Liver (tissue), 9 donors: ENCODE data around the gene CNGA4. TPM values are rescaled to one million over a fixed set of nuclear protein-coding genes. Genes with fewer than 3 reads are reported as not detected.

Experiments
- DNase-seq: peaks from one replicate; pipeline ENCODE4 v3.0.0-alpha.2; 2017; ENCODE audit warnings: low spot score
- H3K27ac ChIP-seq, 2 donors: one replicate each; pipeline ENCODE4 v1.7.0; 2013; ENCODE audit warnings: inconsistent platforms in 2 of 2, low read length in 2 of 2, control low read depth in 1 of 2, low read depth in 1 of 2, mild to moderate bottlenecking in 1 of 2
- H3K27me3 ChIP-seq, 4 donors: one replicate each; pipeline versions ENCODE4 v1.6.1 to v1.7.0; 2013; ENCODE audit warnings: low read length in 3 of 4, inconsistent platforms in 1 of 4, mild to moderate bottlenecking in 1 of 4, moderate library complexity in 1 of 4; ENCODE audit not compliant: control insufficient read depth in 4 of 4, insufficient read depth in 4 of 4
- H3K36me3 ChIP-seq, 4 donors: one replicate each; pipeline versions ENCODE4 v1.6.1 to v1.7.0; 2013; ENCODE audit warnings: low read length in 3 of 4, mild to moderate bottlenecking in 3 of 4, low read depth in 1 of 4, moderate library complexity in 1 of 4; ENCODE audit not compliant: control insufficient read depth in 4 of 4, insufficient read depth in 3 of 4
- H3K4me1 ChIP-seq, 4 donors: one replicate each; pipeline versions ENCODE4 v1.6.1 to v1.7.0; 2013; ENCODE audit warnings: low read length in 3 of 4, mild to moderate bottlenecking in 3 of 4, moderate library complexity in 1 of 4; ENCODE audit not compliant: control insufficient read depth in 4 of 4, insufficient read depth in 4 of 4
- H3K4me3 ChIP-seq, 3 donors: one replicate each; pipeline versions ENCODE4 v1.6.1 to v1.7.0; 2013; ENCODE audit warnings: low read length in 3 of 3, control low read depth in 1 of 3, low read depth in 1 of 3, mild to moderate bottlenecking in 1 of 3
- H3K9ac ChIP-seq, 2 donors: one replicate each; pipeline ENCODE4 v1.7.0; 2013; ENCODE audit warnings: low read length in 2 of 2, mild to moderate bottlenecking in 2 of 2, moderate library complexity in 2 of 2, control low read depth in 1 of 2, low read depth in 1 of 2
- H3K9me3 ChIP-seq, 4 donors: one replicate each; pipeline versions ENCODE4 v1.6.1 to v1.7.0; 2013; ENCODE audit warnings: low read length in 3 of 4; ENCODE audit not compliant: control insufficient read depth in 4 of 4
- EGR1 ChIP-seq, 2 donors: IDR thresholded peaks; 2 replicates each; pipeline ENCODE4 v1.6.1; 2016 to 2018; ENCODE audit warnings: antibody characterized with exemption in 2 of 2, low read depth in 2 of 2
- FOXA1 ChIP-seq: IDR thresholded peaks from 2 replicates; pipeline ENCODE4 v1.6.1; 2016; ENCODE audit warnings: antibody characterized with exemption
- FOXA2 ChIP-seq: IDR thresholded peaks from 2 replicates; pipeline ENCODE4 v1.6.1; 2016; ENCODE audit warnings: antibody characterized with exemption
- GABPA ChIP-seq, 2 donors: IDR thresholded peaks in 1 of 2; conservative IDR thresholded peaks in 1 of 2; 2 replicates each; pipeline ENCODE4 v1.6.1; 2016; ENCODE audit warnings: antibody characterized with exemption in 2 of 2, mild to moderate bottlenecking in 1 of 2, moderate library complexity in 1 of 2
- HNF4A ChIP-seq, 2 donors: conservative IDR thresholded peaks; 2 replicates each; pipeline ENCODE4 v1.6.1; 2016; ENCODE audit warnings: antibody characterized with exemption in 2 of 2, mild to moderate bottlenecking in 2 of 2
- HNF4G ChIP-seq: IDR thresholded peaks from 2 replicates; pipeline ENCODE4 v1.6.1; 2016; ENCODE audit warnings: antibody characterized with exemption
- JUND ChIP-seq, 2 donors: IDR thresholded peaks; 2 replicates each; pipeline ENCODE4 v1.6.1; 2016; ENCODE audit warnings: antibody characterized with exemption in 2 of 2
- NR2F2 ChIP-seq: IDR thresholded peaks from 2 replicates; pipeline ENCODE4 v1.6.1; 2016; ENCODE audit warnings: antibody characterized with exemption
- RAD21 ChIP-seq, 2 donors: IDR thresholded peaks; 2 replicates each; pipeline ENCODE4 v1.6.1; 2016; ENCODE audit warnings: antibody characterized with exemption in 2 of 2, mild to moderate bottlenecking in 2 of 2
- RXRA ChIP-seq, 2 donors: IDR thresholded peaks; 2 replicates each; pipeline ENCODE4 v1.6.1; 2017 to 2018; ENCODE audit warnings: antibody characterized with exemption in 2 of 2, mild to moderate bottlenecking in 1 of 2
- SP1 ChIP-seq: IDR thresholded peaks from 2 replicates; pipeline ENCODE4 v1.6.1; 2018; ENCODE audit warnings: antibody characterized with exemption, mild to moderate bottlenecking
- TAF1 ChIP-seq: conservative IDR thresholded peaks from 2 replicates; pipeline ENCODE4 v1.6.1; 2016; ENCODE audit warnings: antibody characterized with exemption, mild to moderate bottlenecking
- YY1 ChIP-seq: IDR thresholded peaks from 2 replicates; pipeline ENCODE4 v1.6.1; 2016; ENCODE audit warnings: antibody characterized with exemption, mild to moderate bottlenecking
- WGBS: extraction: QIAGEN DNeasy Blood & Tissue Kit; methylation state at CpG from one replicate; pipeline ENCODE4 v1.1.7; 2013; 5-methylcytosine and 5-hydroxymethylcytosine counted together
- polyA plus RNA-seq, 2 donors: library from polyadenylated mRNA; stranded (reverse) in 1 of 2; unstranded in 1 of 2; fragments of 200-250 nt in 1 of 2; fragments of >200 nt in 1 of 2; fragmentation: Nextera tagmentation in 1 of 2; extraction: Ambion mirVana in 1 of 2; gene quantifications; one replicate each; pipeline versions ENCODE4 v1.2.1 to v1.2.3, GENCODE V29; 2013 to 2015
- total RNA-seq, 2 donors: library from RNA; depleted of rRNA; stranded (reverse); fragments of >200 nt; gene quantifications; one replicate each; pipeline ENCODE4 v1.2.3, GENCODE V29; 2014
- TF ChIP-seq, protein P1 (sequence below): IDR thresholded peaks from 2 replicates; pipeline ENCODE4 v1.6.1; 2016; ENCODE audit warnings: antibody characterized with exemption
- TF ChIP-seq, protein P2 (sequence below): IDR thresholded peaks from 2 replicates; pipeline ENCODE4 v1.6.1; 2016; ENCODE audit warnings: antibody characterized with exemption
- TF ChIP-seq, protein P3 (sequence below): IDR thresholded peaks from 2 replicates; pipeline ENCODE4 v1.6.1; 2016; ENCODE audit warnings: antibody characterized with exemption
- TF ChIP-seq, protein P4 (sequence below): IDR thresholded peaks from 2 replicates; pipeline ENCODE4 v1.6.1; 2016; ENCODE audit warnings: antibody characterized with exemption, mild to moderate bottlenecking
- TF ChIP-seq, protein P5 (sequence below): fragments of 150-350 bp; IDR thresholded peaks from 2 replicates; pipeline ENCODE4 v1.5.1; 2017; ENCODE audit warnings: improper control_type of control experiment, low read depth, low read length; ENCODE audit not compliant: missing input control
- donor health status: healthy.
- donor health status: healthy.
- donor health status: healthy.
- donor health status: healthy.
- donor health status: healthy.

The CNGA4 gene
- total and polyA plus RNA-seq, 4 donors: 0.09 TPM; not detected in 3

DNA sequence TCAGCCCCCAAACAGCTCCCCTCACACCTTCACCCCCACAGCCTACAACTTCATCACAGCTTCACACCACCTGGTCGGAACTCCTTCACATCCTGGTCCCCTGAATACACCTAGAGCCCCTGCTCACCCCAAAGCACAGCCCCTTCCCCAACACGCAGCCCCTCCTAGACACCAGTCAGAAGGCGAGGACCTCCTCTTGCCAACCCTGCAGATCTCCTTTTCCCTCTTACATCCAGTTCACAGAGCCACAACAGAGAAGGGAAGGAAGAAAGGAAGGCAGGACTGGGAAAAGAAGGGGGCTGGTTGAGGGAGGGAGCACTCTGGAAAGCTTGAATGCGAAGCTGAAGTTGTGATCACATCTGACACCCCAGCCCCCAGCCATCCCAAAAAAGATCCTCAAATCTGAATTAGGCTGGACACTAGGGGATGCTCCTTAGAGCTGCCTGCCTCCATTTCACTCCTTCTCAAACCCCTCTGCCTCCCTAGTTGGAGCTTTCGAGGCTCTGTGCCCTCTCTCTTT is 21.4 kb downstream of the CNGA4 start:
- Histone ChIP-seq H3K27me3 (peaks cover 0 to 22% (median 13%) of the 10 kb centered on the region in 4 donors), H3K27ac (no peak overlapping the region), H3K36me3 (no peaks in the 10 kb centered on the region), H3K9ac (no peak overlapping the region), H3K4me1 (peaks cover 3 to 10% (median 7%) of the 10 kb centered on the region in 4 donors), H3K4me3 (no peak overlapping the region), H3K9me3 (no peaks in the 10 kb centered on the region)
- WGBS: 44% methylated on average over 5 of the region's 5 CpGs
- DNase-seq: no peak
- TF ChIP-seq YY1: no peak
- TF ChIP-seq, protein P1, sequence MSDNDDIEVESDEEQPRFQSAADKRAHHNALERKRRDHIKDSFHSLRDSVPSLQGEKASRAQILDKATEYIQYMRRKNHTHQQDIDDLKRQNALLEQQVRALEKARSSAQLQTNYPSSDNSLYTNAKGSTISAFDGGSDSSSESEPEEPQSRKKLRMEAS: no peak
- TF ChIP-seq FOXA1: no peak
- no peak for TF ChIP-seq HNF4A (conservative IDR thresholded peaks at IDR 0.05)
- TF ChIP-seq RXRA (IDR thresholded peaks at IDR 0.05): no peak
- TF ChIP-seq TAF1: no peak
- TF ChIP-seq EGR1 (IDR thresholded peaks at IDR 0.05; ENCODE audit: low read depth in 2 of 2): no peak
- TF ChIP-seq, protein P2, sequence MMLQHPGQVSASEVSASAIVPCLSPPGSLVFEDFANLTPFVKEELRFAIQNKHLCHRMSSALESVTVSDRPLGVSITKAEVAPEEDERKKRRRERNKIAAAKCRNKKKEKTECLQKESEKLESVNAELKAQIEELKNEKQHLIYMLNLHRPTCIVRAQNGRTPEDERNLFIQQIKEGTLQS: no peak
- TF ChIP-seq RAD21 (IDR thresholded peaks at IDR 0.05): no peak
- no peak for TF ChIP-seq HNF4G
- TF ChIP-seq, protein P3, sequence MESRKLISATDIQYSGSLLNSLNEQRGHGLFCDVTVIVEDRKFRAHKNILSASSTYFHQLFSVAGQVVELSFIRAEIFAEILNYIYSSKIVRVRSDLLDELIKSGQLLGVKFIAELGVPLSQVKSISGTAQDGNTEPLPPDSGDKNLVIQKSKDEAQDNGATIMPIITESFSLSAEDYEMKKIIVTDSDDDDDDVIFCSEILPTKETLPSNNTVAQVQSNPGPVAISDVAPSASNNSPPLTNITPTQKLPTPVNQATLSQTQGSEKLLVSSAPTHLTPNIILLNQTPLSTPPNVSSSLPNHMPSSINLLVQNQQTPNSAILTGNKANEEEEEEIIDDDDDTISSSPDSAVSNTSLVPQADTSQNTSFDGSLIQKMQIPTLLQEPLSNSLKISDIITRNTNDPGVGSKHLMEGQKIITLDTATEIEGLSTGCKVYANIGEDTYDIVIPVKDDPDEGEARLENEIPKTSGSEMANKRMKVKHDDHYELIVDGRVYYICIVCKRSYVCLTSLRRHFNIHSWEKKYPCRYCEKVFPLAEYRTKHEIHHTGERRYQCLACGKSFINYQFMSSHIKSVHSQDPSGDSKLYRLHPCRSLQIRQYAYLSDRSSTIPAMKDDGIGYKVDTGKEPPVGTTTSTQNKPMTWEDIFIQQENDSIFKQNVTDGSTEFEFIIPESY: no peak
- no peak for TF ChIP-seq SP1
- TF ChIP-seq, protein P4, sequence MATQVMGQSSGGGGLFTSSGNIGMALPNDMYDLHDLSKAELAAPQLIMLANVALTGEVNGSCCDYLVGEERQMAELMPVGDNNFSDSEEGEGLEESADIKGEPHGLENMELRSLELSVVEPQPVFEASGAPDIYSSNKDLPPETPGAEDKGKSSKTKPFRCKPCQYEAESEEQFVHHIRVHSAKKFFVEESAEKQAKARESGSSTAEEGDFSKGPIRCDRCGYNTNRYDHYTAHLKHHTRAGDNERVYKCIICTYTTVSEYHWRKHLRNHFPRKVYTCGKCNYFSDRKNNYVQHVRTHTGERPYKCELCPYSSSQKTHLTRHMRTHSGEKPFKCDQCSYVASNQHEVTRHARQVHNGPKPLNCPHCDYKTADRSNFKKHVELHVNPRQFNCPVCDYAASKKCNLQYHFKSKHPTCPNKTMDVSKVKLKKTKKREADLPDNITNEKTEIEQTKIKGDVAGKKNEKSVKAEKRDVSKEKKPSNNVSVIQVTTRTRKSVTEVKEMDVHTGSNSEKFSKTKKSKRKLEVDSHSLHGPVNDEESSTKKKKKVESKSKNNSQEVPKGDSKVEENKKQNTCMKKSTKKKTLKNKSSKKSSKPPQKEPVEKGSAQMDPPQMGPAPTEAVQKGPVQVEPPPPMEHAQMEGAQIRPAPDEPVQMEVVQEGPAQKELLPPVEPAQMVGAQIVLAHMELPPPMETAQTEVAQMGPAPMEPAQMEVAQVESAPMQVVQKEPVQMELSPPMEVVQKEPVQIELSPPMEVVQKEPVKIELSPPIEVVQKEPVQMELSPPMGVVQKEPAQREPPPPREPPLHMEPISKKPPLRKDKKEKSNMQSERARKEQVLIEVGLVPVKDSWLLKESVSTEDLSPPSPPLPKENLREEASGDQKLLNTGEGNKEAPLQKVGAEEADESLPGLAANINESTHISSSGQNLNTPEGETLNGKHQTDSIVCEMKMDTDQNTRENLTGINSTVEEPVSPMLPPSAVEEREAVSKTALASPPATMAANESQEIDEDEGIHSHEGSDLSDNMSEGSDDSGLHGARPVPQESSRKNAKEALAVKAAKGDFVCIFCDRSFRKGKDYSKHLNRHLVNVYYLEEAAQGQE: no peak
- no peak for TF ChIP-seq JUND (IDR thresholded peaks at IDR 0.05)
- TF ChIP-seq FOXA2: no peak
- TF ChIP-seq GABPA (IDR thresholded peaks at IDR 0.05 in 1 of 2, conservative IDR thresholded peaks at IDR 0.05 in 1 of 2): no peak
- TF ChIP-seq, protein P5, sequence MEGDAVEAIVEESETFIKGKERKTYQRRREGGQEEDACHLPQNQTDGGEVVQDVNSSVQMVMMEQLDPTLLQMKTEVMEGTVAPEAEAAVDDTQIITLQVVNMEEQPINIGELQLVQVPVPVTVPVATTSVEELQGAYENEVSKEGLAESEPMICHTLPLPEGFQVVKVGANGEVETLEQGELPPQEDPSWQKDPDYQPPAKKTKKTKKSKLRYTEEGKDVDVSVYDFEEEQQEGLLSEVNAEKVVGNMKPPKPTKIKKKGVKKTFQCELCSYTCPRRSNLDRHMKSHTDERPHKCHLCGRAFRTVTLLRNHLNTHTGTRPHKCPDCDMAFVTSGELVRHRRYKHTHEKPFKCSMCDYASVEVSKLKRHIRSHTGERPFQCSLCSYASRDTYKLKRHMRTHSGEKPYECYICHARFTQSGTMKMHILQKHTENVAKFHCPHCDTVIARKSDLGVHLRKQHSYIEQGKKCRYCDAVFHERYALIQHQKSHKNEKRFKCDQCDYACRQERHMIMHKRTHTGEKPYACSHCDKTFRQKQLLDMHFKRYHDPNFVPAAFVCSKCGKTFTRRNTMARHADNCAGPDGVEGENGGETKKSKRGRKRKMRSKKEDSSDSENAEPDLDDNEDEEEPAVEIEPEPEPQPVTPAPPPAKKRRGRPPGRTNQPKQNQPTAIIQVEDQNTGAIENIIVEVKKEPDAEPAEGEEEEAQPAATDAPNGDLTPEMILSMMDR: no peak
- TF ChIP-seq NR2F2: no peak
